ENCODE results near the gene PDC. TPM values are rescaled to one million over a fixed set of nuclear protein-coding genes. Genes with fewer than 3 reads are reported as not detected.

PDC gene
- polyA plus RNA-seq, 6 donors from 2014 or later = not detected

DNA sequence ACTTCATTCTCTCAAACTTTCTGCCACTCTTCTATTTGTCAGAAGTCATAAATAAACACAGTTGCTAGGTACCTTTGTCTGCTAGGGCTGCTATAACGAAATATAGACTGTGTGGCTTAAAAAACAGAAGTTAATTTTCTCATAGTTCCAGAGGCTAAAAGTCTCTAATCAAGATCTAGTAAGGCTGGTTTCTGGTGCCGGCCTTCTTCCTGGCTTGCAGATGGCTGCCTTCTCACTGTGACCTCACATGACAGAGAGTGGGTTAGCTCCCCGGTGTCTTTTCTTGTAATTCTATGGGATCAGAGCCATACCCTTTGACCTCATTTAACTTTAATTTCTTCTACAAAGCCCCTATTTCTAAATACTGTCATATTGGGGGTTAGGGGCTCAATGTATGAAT lies 5.9 kb downstream of the PDC start:
- H3K4me3 Mint-ChIP-seq = no peak overlapping the region
- DNase-seq (no peak), ATAC-seq (ENCODE audit: low read depth in 2 of 2) (no peak)
- H3K27ac Mint-ChIP-seq = no peak overlapping the region
- peaks cover 4 to 9% (median 6%) of the 10 kb centered on the region in 3 donors for H3K4me1 Mint-ChIP-seq
- H3K9me3 Mint-ChIP-seq = no peaks in the 10 kb centered on the region
- no peaks in the 10 kb centered on the region for H3K27me3 Mint-ChIP-seq
- no peaks in the 10 kb centered on the region for H3K36me3 Mint-ChIP-seq

DNA sequence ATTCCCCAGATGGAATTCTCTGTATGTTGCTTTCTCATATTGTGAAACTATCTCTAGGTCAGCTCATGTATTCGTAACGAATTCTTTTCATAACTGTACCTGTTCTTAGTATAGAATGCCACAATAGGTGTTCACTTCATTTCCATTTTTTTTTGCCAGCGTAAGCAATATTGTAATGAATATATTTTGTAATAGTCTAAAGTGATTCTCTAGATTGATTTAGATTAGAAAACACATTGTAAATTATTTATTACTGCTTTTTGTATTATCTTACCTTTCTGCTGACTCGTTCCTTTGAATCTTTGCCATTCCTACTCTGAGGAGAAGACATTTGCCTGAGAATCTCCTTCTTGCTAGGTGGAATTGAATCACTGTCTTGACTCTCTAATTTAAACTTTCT lies 14.8 kb downstream of the PDC start:
- ATAC-seq (ENCODE audit: low read depth in 2 of 2) = no peak
- DNase-seq = no peak
- H3K27me3 Mint-ChIP-seq = no peaks in the 10 kb centered on the region
- no peaks in the 10 kb centered on the region for H3K4me1 Mint-ChIP-seq
- no peak overlapping the region for H3K27ac Mint-ChIP-seq
- H3K36me3 Mint-ChIP-seq = no peaks in the 10 kb centered on the region
- no peak overlapping the region for H3K4me3 Mint-ChIP-seq
- no peaks in the 10 kb centered on the region for H3K9me3 Mint-ChIP-seq

DNA sequence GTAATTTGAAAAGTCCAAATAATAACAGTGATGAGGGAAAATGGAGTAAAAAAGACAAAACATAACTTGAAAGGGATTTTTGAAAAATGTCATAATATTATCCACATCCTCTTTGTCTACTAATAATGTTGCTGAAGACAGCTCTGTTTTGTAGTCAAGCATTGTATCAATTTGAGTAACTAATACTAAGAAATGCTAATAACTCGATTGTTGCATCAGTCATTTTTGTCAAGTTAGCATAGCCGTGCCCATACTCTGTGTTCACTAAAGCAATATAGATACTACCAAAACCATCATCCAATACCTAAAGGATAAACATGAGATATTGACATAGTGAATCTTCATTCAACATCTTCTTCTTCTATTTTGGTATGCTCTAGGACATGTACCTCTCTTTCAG lies 17.3 kb downstream of the PDC start:
- H3K4me3 Mint-ChIP-seq = no peak overlapping the region

DNA sequence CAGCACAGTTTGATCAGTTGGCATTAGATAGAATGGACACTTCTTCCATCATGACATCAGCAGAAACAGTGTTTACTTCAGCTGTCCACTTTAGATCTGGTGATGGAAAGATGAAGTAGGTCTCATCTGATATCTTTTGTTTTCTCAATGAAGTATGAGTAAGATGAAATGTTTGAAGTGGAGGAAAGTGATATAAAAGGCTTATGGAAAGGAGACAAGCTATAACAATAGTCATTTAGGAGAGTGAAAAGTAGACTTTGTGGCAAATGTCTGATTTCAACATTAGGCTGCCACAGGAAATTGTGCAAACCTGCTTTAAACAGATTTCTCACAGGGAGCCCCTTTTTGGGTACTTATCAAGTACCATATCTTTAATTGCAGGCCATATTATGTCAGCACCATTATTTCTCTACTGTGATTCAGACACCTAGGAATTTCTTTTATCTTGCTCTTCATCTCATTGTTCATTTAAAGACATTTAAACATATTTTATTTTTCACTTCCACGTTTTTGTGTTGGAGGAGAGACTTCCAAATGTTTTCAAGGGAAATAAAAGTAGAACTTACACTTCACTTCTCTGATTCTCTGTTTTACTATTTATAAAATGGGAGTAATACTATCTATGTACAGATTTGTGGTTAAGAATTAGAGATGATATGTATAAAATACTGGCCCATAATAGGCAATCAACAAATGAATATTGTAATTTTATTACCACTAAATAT lies 18.1 kb downstream of the PDC start:
- H3K36me3 Mint-ChIP-seq = peaks cover 0 to 6% of the 10 kb centered on the region in 2 donors
- H3K4me1 Mint-ChIP-seq = no peaks in the 10 kb centered on the region
- H3K27ac Mint-ChIP-seq = no peak overlapping the region
- no peak overlapping the region for H3K4me3 Mint-ChIP-seq
- no peaks in the 10 kb centered on the region for H3K27me3 Mint-ChIP-seq
- H3K9me3 Mint-ChIP-seq = no peaks in the 10 kb centered on the region
- no peak for DNase-seq
- ATAC-seq (ENCODE audit: low read depth in 2 of 2) = no peak

More for the DNA sequence above, 17.3 kb downstream of the PDC start:
- H3K27ac Mint-ChIP-seq = no peak overlapping the region
- H3K9me3 Mint-ChIP-seq = no peaks in the 10 kb centered on the region
- H3K36me3 Mint-ChIP-seq = no peaks in the 10 kb centered on the region
- H3K27me3 Mint-ChIP-seq = no peaks in the 10 kb centered on the region
- no peaks in the 10 kb centered on the region for H3K4me1 Mint-ChIP-seq
- ATAC-seq (ENCODE audit: low read depth in 2 of 2) (no peak), DNase-seq (no peak)

DNA sequence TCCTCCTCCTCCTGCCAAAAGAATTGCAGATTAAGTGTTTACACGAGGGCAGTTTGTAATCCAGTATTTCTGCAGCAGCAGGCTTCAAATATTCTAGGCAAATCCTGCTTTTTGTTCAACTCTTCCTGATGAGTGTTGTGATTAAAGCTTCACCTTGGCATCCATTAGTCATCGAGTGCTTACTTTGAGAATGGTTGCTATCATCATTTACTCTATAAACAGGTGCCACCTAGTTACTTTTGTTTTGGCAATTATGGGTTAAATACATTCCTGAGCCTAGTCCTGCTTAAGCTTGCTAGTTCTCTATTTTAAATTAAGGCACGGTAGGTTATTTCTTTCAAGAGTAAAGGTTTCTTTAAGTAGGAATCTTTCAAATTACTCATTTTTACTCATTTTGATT lies 20.3 kb downstream of the PDC start:
- no peaks in the 10 kb centered on the region for H3K9me3 Mint-ChIP-seq
- H3K36me3 Mint-ChIP-seq = peaks cover 0 to 8% of the 10 kb centered on the region in 2 donors
- H3K4me3 Mint-ChIP-seq = no peak overlapping the region
- no peaks in the 10 kb centered on the region for H3K4me1 Mint-ChIP-seq
- H3K27me3 Mint-ChIP-seq = no peaks in the 10 kb centered on the region
- ATAC-seq (ENCODE audit: low read depth in 2 of 2) (no peak), DNase-seq (no peak)
- H3K27ac Mint-ChIP-seq = no peak overlapping the region

DNA sequence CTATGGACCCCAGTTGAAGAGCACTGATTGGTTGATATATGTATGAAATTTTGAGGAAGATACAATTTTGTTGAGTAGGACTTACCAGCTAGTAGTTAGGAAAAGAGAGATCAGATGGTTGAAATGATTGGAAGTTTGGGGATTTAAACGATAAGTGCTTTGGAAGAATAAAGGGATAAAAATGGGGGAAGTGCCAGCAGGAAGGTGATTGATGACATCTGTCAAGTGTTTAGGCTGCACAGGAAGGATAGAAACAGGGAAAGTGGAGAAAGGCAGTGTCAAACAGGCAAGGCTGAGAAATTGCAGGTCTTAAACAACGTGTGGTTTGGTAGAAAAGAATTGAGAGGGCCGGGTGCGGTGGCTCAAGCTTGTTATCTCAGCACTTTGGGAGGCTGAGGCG lies 22.3 kb downstream of the PDC start:
- no peak overlapping the region for H3K27ac Mint-ChIP-seq
- no peaks in the 10 kb centered on the region for H3K4me1 Mint-ChIP-seq
- ATAC-seq (ENCODE audit: low read depth in 2 of 2) (no peak), DNase-seq (no peak)
- H3K27me3 Mint-ChIP-seq = no peaks in the 10 kb centered on the region
- H3K4me3 Mint-ChIP-seq = no peak overlapping the region
- no peaks in the 10 kb centered on the region for H3K9me3 Mint-ChIP-seq
- H3K36me3 Mint-ChIP-seq = peaks cover 0 to 8% of the 10 kb centered on the region in 2 donors

DNA sequence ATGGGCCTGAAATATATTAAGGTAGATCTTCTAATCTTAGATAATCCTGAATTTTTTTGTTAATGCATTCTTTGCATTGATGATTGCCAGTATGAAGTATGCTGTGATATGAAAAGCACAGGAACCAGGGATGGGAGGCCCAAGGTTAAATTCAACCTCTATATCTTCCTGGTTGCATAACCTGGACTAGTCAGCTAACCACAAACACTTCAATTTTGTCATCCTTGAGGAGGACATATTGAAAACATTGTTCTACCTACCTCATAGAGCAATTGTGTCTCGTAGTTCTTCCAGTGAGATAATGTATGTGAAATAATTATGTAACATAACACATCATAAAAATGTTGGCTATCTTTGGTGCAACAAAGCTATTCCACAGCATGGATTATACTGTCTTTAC lies 25.6 kb downstream of the PDC start:
- no peak for ATAC-seq (ENCODE audit: low read depth in 2 of 2)
- no peaks in the 10 kb centered on the region for H3K27me3 Mint-ChIP-seq
- no peaks in the 10 kb centered on the region for H3K4me1 Mint-ChIP-seq
- H3K27ac Mint-ChIP-seq = no peak overlapping the region
- DNase-seq = no peak
- peaks cover 0 to 8% of the 10 kb centered on the region in 2 donors for H3K36me3 Mint-ChIP-seq
- no peak overlapping the region for H3K4me3 Mint-ChIP-seq
- H3K9me3 Mint-ChIP-seq = no peaks in the 10 kb centered on the region

DNA sequence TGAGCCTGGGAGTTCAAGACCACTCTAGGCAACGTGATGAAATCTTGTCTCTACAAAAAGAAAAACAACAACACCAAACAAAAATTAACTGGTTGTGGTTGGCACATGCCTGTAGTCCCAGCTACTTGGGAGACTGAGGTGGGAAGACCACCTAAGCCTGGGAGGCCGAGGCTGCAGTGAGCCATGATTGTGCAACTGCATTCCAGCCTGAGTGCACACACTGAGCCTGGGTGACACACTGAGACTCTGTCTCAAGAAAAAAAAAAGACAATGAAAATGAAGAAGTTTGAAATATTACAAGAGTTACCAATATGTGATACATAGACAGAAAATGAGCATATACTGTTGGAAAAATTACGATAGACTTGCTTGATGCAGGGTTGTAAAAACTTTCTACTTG lies 31.9 kb downstream of the PDC start:
- ATAC-seq (ENCODE audit: low read depth in 2 of 2) (no peak), DNase-seq (no peak)
- Mint-ChIP-seq H3K27ac (peak overlapping the region in 1 of 6 donors; percentile 65), H3K9me3 (peaks cover 0 to 2% (median 0%) of the 10 kb centered on the region in 7 donors), H3K36me3 (no peaks in the 10 kb centered on the region), H3K27me3 (no peaks in the 10 kb centered on the region), H3K4me3 (no peak overlapping the region), H3K4me1 (no peaks in the 10 kb centered on the region)

DNA sequence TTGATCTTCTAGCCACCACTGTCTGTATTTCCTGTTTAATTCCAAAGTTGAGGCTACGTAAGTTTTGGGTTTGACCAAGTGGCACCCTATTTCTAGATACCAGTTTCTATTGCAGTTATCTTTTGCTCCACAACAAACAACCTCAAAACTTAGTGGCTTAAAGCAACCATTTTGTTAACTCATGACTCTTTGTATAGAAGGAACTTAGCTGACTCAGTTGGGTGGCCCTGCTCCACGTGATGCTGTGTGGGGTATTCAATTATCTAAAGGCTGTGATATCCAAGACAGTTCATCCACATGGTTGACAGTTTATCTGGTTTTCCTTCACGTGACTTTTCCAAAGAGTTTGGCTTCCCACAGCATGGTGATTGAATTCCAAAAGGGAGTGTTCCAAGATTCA lies 34.8 kb downstream of the PDC start:
- H3K4me1 Mint-ChIP-seq = no peaks in the 10 kb centered on the region
- ATAC-seq (ENCODE audit: low read depth in 2 of 2) (no peak), DNase-seq (no peak)
- H3K4me3 Mint-ChIP-seq = no peak overlapping the region
- peaks cover 0 to 2% (median 0%) of the 10 kb centered on the region in 7 donors for H3K9me3 Mint-ChIP-seq
- H3K27ac Mint-ChIP-seq = no peak overlapping the region
- no peaks in the 10 kb centered on the region for H3K27me3 Mint-ChIP-seq
- H3K36me3 Mint-ChIP-seq = no peaks in the 10 kb centered on the region

DNA sequence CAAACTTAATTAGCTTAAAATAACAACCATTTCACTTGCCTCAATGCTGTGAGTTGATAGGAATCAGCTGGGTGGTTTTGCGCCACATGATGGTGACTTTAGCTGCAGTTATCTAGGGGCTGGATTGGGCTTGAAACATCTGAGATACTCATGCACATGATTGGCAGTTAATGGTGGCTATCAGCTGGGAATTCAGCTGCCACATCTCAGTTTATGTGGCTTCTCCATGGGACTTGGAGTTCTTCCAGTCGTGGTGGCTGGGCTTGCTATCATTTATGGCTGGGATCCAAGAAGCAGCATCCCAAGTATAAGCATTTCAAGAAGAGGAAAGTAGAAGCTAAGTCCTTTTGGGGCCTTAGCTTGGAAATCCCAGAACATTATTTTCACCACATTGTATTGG lies 36.4 kb downstream of the PDC start:
- Mint-ChIP-seq H3K4me1 (no peaks in the 10 kb centered on the region), H3K27ac (no peak overlapping the region), H3K27me3 (no peaks in the 10 kb centered on the region), H3K9me3 (peaks cover 0 to 2% (median 0%) of the 10 kb centered on the region in 7 donors), H3K4me3 (no peak overlapping the region), H3K36me3 (no peaks in the 10 kb centered on the region)
- ATAC-seq (ENCODE audit: low read depth in 2 of 2) (no peak), DNase-seq (no peak)

DNA sequence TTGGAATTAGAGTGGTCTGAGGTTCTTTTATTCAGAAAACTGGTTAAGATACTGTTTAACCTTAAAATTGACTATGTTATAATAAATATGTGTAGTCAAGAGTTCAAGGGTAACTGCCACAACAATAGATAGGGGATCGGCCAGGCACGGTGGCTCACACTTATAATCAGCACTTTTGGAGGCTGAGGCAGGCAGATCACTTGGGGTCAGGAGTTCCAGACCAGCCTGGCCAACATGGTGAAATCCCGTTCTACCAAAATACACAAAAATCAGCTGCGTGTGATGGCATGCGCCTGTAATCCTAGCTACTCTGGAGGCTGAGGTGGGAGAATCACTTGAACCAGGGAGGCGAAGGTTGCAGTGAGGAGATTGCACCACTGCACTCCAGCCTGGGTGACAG lies 39.5 kb downstream of the PDC start:
- ATAC-seq (ENCODE audit: low read depth in 2 of 2) (no peak), DNase-seq (no peak)
- peaks cover 0 to 2% (median 0%) of the 10 kb centered on the region in 7 donors for H3K9me3 Mint-ChIP-seq
- no peak overlapping the region for H3K4me3 Mint-ChIP-seq
- peaks cover 6 to 14% of the 10 kb centered on the region in 2 donors for H3K36me3 Mint-ChIP-seq
- no peaks in the 10 kb centered on the region for H3K4me1 Mint-ChIP-seq
- no peaks in the 10 kb centered on the region for H3K27me3 Mint-ChIP-seq
- H3K27ac Mint-ChIP-seq = peak overlapping the region in 1 of 6 donors; percentile 33

DNA sequence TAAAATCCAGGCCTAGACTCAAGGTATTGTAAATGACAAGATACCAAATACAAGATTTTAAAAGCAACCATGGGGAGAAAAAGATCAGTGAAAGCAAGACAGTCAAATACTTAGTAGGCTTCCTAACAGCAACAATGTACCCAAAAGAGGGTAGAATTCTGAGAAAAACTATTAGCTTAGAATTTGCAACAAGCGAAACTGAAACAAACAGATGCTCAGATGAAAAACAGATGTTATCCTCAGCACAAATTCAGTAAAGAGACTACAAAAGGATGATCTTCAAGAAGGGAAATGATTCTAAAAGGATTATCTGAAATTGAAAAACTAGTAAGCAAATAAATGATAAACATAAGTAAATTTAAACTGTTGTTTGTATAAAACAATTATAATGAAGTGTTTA lies 40.0 kb downstream of the PDC start:
- Mint-ChIP-seq H3K9me3 (peaks cover 0 to 2% (median 0%) of the 10 kb centered on the region in 7 donors), H3K27me3 (no peaks in the 10 kb centered on the region), H3K36me3 (peaks cover 6 to 14% of the 10 kb centered on the region in 2 donors), H3K27ac (no peak overlapping the region), H3K4me1 (no peaks in the 10 kb centered on the region), H3K4me3 (no peak overlapping the region)
- no peak for ATAC-seq (ENCODE audit: low read depth in 2 of 2)
- no peak for DNase-seq

DNA sequence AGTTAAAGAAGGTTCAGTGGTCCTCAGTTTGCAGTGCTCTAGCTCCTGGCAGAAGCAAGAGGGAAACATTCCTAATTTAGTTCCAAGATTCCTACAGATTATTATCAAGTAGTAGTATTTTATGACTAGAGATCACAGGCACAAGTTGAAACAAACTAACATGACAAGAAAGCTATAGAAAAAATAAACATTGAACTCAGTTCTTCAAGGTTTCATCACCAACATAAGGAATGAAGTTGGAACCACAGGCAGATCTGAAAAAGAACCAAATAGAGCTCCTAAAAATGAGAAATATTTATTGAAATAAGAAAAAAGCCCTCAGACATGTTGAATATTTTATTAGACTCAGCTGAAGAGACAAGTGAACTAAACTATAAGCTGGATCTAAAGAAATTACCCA lies 40.6 kb downstream of the PDC start:
- no peak overlapping the region for H3K4me3 Mint-ChIP-seq
- H3K4me1 Mint-ChIP-seq = no peaks in the 10 kb centered on the region
- peaks cover 6 to 14% of the 10 kb centered on the region in 2 donors for H3K36me3 Mint-ChIP-seq
- no peaks in the 10 kb centered on the region for H3K27me3 Mint-ChIP-seq
- DNase-seq = no peak
- peaks cover 0 to 2% (median 0%) of the 10 kb centered on the region in 7 donors for H3K9me3 Mint-ChIP-seq
- H3K27ac Mint-ChIP-seq = no peak overlapping the region
- no peak for ATAC-seq (ENCODE audit: low read depth in 2 of 2)

DNA sequence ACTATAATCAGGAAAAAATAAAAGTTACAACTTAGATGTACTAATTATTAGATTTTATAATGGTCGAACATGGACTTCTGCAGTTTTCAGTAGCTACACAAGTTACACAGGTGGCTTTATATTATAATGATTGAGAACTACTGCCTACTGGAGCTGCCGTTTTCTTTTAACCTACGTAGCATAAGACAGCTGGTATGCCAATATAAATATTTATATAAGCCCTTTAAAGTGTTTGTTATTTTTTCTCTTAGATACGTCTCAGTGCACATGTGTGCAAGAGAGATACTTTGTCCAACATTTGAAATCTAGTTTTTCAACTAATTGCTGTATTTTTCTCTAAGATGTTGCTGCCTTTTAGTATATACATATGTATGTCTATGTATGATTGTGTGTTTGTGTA lies 42.4 kb downstream of the PDC start:
- H3K36me3 Mint-ChIP-seq = peaks cover 6 to 17% of the 10 kb centered on the region in 2 donors
- no peaks in the 10 kb centered on the region for H3K27me3 Mint-ChIP-seq
- no peak for DNase-seq
- ATAC-seq (ENCODE audit: low read depth in 2 of 2) = no peak
- H3K4me3 Mint-ChIP-seq = no peak overlapping the region
- no peak overlapping the region for H3K27ac Mint-ChIP-seq
- H3K4me1 Mint-ChIP-seq = no peaks in the 10 kb centered on the region
- peaks cover 0 to 2% (median 0%) of the 10 kb centered on the region in 7 donors for H3K9me3 Mint-ChIP-seq

DNA sequence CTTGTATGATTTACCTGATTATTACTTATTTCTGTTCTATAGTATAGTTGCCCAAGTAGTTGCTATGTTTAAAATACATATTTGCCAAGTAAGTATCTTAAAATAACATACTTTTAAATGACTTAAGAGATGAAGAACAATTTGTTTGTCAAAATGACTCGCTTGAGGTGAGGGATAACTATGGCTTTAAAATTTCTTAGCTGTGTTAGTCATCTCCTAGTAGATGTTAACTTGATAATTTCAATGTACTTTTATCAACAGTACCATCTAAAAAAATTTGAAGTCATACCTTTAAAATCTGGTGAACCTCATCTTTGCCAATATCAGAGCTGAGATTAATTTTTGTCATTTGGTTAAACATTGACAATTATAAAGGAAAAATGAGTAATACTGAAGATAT lies 47.6 kb downstream of the PDC start:
- no peak overlapping the region for H3K27ac Mint-ChIP-seq
- H3K9me3 Mint-ChIP-seq = no peaks in the 10 kb centered on the region
- peaks cover 0 to 18% of the 10 kb centered on the region in 2 donors for H3K36me3 Mint-ChIP-seq
- no peaks in the 10 kb centered on the region for H3K4me1 Mint-ChIP-seq
- no peaks in the 10 kb centered on the region for H3K27me3 Mint-ChIP-seq
- no peak for DNase-seq
- no peak for ATAC-seq (ENCODE audit: low read depth in 2 of 2)
- no peak overlapping the region for H3K4me3 Mint-ChIP-seq

Measured in naive B cell (primary cell).